Kidney capillary endothelial cell (primary cell): ENCODE results near the gene GORASP2.

Experiments
- DNase-seq: peaks from one replicate; pipeline ENCODE4 v3.0.0-alpha.2; 2018; ENCODE audit warnings: low spot score

Gene GORASP2

DNA sequence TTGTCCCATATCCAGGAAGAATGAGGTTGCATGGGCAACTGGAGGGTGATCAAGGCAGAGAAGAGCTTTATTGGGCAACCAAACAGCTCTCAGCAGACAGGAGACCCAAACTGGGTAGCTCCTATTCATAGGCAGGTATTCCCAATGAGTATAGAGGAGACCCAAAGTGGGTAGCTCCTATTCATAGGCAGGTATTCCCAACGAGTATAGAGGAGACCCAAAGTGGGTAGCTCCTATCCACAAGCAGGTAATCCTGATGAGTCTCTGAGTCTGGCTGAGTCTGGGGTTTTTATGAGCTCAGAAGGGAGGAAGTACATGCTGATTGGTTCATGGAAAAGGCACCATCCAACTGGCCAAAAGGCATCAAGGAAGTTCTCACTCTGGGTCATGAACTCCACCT lies 5.3 kb upstream of the GORASP2 start:
- DNase-seq: no peak

- DNase-seq: no peak
Measured at GRCh38 chr2:170924969-170925368, 4.1 kb upstream of the GORASP2 start.

- no peak for DNase-seq
Measured at GRCh38 chr2:170925923-170926322, 3.1 kb upstream of the GORASP2 start.

- DNase-seq: no peak
Measured at GRCh38 chr2:170926743-170927297, 2.2 kb upstream of the GORASP2 start.

- DNase-seq: no peak
Measured at GRCh38 chr2:170928036-170928823, 823 bp upstream of the GORASP2 start.

- peak; percentile 21 for DNase-seq
Measured at GRCh38 chr2:170929686-170930050, 615 bp downstream of the GORASP2 start.

- peak; percentile 33 for DNase-seq
Measured at GRCh38 chr2:170930131-170930990, 1.3 kb downstream of the GORASP2 start.

DNA sequence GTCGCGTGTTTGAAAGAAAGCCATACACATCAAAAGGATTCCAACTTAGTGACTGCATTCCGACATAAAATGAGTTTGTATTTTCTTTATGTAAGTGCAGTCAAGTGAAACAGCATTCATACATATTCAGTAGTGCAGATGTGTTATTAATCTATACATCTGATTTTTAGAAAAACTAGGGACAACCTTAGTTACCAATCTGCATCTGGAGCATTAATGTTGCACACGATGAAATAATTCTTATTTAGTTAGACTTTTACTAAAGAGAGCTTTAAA lies 1.9 kb downstream of the GORASP2 start:
- DNase-seq: no peak

DNA sequence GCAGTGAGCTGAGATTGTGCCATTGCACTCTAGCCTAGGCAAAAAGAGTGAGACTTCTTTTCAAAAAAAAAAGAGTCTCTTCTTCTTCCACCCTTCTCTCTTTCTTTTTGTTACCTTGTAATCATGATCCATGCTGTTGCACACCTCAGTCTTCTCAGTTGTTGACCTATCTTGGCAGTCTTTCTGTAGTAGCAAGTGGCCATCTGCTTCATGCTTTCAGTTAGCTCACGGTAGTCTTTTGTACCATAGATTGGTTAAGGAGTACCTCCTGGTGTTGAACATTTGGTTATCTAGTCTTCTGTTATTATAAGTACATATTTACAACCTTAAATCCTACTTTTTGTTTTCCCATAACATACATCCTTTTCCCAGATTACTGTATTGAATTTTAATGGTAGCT lies 3.1 kb downstream of the GORASP2 start:
- no peak for DNase-seq

- no peak for DNase-seq
Measured at GRCh38 chr2:170932948-170933347, 3.9 kb downstream of the GORASP2 start.

DNA sequence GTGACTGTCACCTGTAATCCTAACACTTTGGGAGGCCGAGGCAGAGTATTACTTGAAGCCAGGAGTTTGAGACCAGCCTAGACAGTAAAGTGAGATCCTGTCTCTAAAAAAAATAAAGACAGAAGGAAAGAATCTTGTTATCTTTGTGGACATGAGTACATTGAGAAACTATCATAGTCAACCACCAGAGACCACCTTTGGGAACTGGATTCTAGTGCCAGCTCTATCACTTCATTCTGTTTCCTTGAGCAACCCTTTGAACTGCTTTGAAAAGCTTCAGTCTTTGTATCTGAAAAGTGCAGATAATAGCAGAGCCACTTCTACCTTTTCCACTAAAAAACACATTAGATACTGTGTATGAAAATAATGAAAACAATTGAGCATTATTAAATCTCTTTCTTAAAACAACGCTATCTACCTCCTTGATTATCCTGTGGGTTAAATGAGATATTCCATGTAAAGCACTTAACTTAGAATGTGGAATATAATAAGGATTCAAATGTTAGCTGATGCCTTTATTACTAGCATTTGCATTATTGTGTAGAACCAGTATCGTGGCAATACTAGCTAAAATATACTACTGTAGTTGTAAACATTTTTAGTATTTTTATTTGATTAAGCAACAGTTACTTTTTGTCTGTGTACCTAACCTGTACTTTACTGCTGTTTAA lies 8.8 kb downstream of the GORASP2 start:
- no peak for DNase-seq

GRCh38 chr2:170940066-170940465 lies 11.0 kb downstream of the GORASP2 start:
- DNase-seq: no peak

DNA sequence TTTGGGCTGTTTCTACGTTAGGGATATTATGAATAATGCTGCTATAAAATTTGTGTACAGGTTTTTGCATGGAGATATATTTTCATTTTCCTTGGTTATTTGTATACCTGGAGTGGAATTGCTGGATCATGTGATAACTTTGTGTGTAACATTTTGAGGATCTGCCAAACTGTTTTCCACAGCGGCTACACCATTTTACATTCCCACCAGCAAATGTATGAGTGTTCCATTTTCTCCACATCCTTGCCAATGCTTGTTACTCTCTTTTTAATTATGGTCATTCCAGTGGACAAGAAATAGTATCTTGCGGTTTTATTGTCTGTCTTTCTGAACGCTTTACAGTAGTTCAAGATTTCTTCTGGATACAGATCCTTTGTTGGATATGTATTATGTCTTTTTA lies 13.6 kb downstream of the GORASP2 start:
- DNase-seq: no peak

- no peak for DNase-seq
Measured at GRCh38 chr2:170943041-170943440, 14.0 kb downstream of the GORASP2 start.

GRCh38 chr2:170943596-170943995 lies 14.5 kb downstream of the GORASP2 start:
- no peak for DNase-seq

DNA sequence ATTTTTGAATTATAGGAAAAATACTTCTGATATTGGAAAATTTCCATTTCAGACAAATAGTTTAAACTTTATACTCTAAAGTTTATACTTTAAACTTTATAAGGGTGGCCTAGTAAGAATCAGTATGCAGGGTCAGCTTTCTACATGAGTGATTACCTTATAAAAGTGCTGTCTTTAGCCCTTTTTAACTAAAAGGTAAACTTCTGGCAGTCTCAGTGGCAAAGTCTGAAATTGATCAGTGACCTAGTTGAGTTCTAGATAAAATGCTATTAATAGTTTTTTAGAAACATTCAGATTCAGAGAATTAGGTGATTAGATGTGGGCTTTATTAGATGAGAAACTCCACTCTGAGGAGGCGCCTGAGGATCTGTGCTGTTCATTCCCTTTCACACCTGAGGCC lies 15.5 kb downstream of the GORASP2 start:
- no peak for DNase-seq

DNA sequence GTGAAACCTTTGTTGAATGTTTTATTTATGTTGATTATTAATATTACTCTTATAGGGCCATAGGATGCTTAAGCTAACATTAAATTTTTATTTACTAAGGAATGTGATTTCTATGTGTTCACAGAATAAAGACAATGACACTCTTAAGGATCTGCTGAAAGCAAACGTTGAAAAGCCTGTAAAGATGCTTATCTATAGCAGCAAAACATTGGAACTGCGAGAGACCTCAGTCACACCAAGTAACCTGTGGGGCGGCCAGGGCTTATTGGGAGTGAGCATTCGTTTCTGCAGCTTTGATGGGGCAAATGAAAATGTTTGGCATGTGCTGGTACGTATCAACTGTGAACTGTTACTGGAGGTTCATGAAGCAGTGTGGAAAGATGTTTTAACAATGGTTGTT lies 20.4 kb downstream of the GORASP2 start:
- DNase-seq: no peak

DNA sequence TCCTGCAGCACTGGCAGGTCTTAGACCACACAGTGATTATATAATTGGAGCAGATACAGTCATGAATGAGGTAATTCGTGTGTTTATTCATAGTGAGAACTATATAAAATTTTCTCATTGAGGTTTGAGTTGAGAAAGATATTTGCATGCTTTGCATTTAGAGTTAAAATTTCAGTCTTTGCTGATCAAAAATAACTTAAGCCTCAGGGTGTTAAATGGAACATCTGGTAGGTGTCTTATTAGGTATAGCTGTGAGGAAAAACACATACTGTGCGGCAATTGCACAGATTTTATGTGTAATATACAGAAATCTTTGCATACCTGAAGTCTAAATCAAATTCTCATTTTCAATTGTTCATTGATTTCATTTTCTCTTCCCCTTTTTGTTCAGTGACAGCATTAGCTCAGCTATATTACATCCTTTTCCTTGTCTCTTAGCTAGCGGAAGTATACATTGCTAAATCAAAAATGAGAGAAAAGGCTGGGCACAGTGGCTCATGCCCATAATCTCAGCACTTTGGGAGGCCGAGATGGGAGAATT lies 21.2 kb downstream of the GORASP2 start:
- no peak for DNase-seq

GRCh38 chr2:170953941-170954340 lies 24.9 kb downstream of the GORASP2 start:
- DNase-seq: no peak

DNA sequence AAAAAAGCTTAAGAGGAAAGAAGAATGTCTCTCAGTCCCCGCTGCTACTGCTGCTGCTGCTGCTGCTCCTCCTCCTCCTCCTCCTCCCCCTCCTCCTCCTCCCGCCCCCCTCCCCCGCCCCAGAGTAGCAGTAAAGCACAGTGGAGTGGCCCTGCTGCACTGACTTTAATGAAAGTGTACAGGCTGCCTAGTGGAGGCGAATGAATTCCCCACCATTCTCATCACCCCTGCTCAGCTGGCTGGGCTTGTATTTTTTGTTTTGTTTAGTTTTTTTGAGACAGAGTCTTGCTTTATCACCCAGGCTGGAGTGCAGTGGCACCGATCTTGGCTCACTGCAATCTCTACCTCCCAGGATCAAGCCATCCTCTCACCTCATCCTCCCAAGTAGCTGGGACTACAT lies 34.3 kb downstream of the GORASP2 start:
- no peak for DNase-seq

DNA sequence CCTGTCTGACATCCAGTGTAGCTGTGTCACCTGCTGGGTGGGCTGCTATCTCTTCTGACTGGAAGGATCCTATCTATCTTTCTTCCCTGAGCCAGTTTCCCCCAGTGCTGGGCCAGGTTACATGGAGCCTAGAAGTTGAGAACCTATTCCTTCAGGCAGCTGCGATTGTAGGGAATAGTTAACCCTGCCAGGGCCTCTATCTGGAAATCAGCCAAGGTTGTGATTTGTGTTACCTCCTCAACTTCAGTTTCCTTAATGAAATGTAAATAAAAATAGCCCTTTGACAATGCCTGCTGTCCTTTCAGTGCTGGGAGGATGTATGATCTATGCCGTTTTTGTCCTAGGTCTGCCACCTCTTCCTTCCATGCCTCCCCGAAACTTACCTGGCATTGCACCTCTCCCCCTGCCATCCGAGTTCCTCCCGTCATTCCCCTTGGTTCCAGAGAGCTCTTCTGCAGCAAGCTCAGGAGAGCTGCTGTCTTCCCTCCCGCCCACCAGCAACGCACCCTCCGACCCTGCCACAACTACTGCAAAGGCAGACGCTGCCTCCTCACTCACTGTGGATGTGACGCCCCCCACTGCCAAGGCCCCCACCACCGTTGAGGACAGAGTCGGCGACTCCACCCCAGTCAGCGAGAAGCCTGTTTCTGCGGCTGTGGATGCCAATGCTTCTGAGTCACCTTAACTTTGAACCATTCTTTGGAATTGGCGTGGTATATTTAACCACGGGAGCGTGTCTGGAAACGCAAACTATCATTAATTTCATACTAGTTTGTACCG lies 36.6 kb downstream of the GORASP2 start:
- no peak for DNase-seq
